GM12875 (cell line): Measurements from ENCODE around the gene NSUN3.
A peak's percentile ranks its signal among the peaks of the same experiment; 100 is the strongest.
"Not testable (repeated sequence)": the region's sequence is repeated elsewhere in the genome, so short reads cannot be mapped to it uniquely, and the experiment has no call there.

ENCODE experiments used
- H3K4me3 ChIP-seq: one replicate; pipeline ENCODE4 v1.5.1; 2011; ENCODE audit warnings: low read depth, low read length, control low read depth
- CTCF ChIP-seq: IDR thresholded peaks from 2 replicates; pipeline ENCODE4 v1.5.1; 2011; ENCODE audit warnings: low read depth, mild to moderate bottlenecking, control low read depth, inconsistent platforms, low read length, moderate library complexity, borderline replicate concordance; ENCODE audit not compliant: insufficient read depth

NSUN3 gene

GRCh38 chr3:94028093-94028837 lies 34.6 kb upstream of the NSUN3 start, which contains the start of gene STX19:
Gene STX19 (minus strand): TSS chr3:94028597. CDS start chr3:94015269, 13,328 bp downstream.
- TF ChIP-seq CTCF: no peak
- H3K4me3 ChIP-seq: no peak within 1 kb of the TSS

DNA sequence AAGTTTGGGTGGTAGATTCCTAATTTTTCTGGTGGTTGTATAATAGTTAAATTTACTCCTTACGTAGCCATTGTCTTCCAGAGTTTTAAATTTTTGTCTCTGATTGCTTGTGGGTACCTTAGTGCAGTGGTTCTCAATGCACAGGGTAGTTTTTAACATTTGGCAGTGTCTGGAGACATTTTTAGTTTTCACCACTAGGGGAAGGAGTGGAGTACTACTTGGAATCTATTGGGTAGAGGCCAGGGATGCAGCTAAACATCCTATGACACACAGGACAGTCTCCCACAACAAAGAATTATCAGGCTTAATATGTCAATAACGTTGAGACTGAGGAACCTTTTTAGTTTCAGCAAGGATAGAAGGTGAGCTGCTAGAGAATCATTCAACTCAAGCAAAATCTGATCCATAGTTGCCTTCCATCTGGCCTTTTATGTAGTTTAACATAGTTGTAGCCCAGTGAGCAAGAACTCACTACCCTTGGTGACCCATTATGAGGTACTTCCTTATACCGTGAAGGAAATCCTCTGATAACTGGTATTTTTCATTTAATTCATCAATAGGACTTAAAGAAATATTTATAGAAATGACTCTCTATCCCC lies 25.9 kb upstream of the NSUN3 start:
- peak; percentile 47; the same call in 1 of the 2 replicates for TF ChIP-seq CTCF
- H3K4me3 ChIP-seq: no peak overlapping the region

DNA sequence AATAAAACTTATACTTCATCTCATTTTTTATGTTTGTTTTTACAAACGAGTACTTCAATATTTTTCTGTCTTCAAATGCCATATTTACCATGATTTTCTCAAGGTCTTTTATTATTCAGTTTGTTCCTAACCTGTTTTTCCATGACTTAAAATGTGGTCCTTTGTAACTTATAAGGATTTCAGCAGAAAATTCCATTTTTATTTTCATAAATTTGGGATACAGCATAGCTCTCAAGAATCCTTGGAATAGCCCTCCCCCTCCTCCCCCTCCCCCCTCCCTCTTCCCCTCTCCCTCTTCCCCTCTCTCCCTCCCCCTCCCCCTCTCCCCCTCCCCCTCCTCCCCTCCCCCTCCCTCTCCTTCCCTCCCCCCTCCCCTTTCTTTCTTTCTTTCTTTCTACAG lies 19.6 kb upstream of the NSUN3 start:
- no peak overlapping the region for H3K4me3 ChIP-seq
- no peak for TF ChIP-seq CTCF

GRCh38 chr3:94044100-94044936 lies 18.5 kb upstream of the NSUN3 start:
- H3K4me3 ChIP-seq: not testable (repeated sequence)

GRCh38 chr3:94046533-94046932 lies 16.3 kb upstream of the NSUN3 start:
- H3K4me3 ChIP-seq: no peak overlapping the region
- no peak for TF ChIP-seq CTCF

DNA sequence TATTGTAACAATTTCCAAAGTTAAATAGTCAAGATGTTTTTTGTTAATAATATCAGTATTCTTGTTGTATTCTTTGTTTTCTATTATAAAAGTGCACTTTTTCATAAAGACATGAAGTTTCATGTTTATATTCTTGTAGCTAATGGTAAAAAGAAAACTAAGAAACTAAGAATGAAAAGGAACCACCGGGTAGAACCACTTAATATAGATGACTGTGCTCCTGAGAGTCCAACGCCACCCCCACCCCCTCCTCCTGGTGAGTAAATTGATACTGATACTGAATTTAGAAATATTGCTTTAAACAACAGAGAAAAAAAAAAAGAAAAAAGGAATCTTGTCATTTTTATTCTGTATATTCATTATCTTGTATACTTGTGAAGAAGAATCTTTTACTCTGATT lies 13.6 kb upstream of the NSUN3 start:
- no peak for TF ChIP-seq CTCF
- H3K4me3 ChIP-seq: no peak overlapping the region

GRCh38 chr3:94050546-94050945 lies 12.3 kb upstream of the NSUN3 start:
- no peak for TF ChIP-seq CTCF
- no peak overlapping the region for H3K4me3 ChIP-seq
